Measurements from ENCODE around the gene ASB2.
A peak's percentile ranks its signal among the peaks of the same experiment; 100 is the strongest.

- TF ChIP-seq FOS (IDR thresholded peaks at IDR 0.05; ENCODE audit: low read depth, low read length) (no peak), CTCF (conservative IDR thresholded peaks at IDR 0.05; ENCODE audit: low read depth, low read length) (no peak), MXI1 (IDR thresholded peaks at IDR 0.05; ENCODE audit: borderline replicate concordance, low read depth, low read length) (no peak), MAFK (IDR thresholded peaks at IDR 0.05; ENCODE audit: low read depth, low read length) (peak; percentile 37; the same call in 1 of the 2 replicates), POLR2A (IDR thresholded peaks at IDR 0.05; ENCODE audit: low read depth, low read length) (no peak), RAD21 (IDR thresholded peaks at IDR 0.05; ENCODE audit: low read length) (no peak), RFX5 (IDR thresholded peaks at IDR 0.05; ENCODE audit: low read depth, low read length) (no peak), BHLHE40 (IDR thresholded peaks at IDR 0.05; ENCODE audit: low read depth, low read length) (no peak)
These were observed 21.8 kb upstream of the ASB2 start for GRCh38 chr14:93997916-93998870.

Measured in IMR-90 (cell line).